DND-41 (cell line): ENCODE measurements around the gene VKORC1L1.

Experiments
- CTCF ChIP-seq: IDR thresholded peaks from 2 replicates; pipeline ENCODE4 v1.5.1; 2012; ENCODE audit warnings: borderline replicate concordance, low read length, moderate library complexity, mild to moderate bottlenecking; ENCODE audit not compliant: poor library complexity, severe bottlenecking; ENCODE audit errors: extremely low read depth
- EZH2 ChIP-seq: IDR thresholded peaks from 3 replicates; pipeline ENCODE4 v1.6.1; 2012; ENCODE audit warnings: borderline replicate concordance, low read depth, mild to moderate bottlenecking, moderate library complexity, low read length, inconsistent platforms; ENCODE audit not compliant: severe bottlenecking

DNA sequence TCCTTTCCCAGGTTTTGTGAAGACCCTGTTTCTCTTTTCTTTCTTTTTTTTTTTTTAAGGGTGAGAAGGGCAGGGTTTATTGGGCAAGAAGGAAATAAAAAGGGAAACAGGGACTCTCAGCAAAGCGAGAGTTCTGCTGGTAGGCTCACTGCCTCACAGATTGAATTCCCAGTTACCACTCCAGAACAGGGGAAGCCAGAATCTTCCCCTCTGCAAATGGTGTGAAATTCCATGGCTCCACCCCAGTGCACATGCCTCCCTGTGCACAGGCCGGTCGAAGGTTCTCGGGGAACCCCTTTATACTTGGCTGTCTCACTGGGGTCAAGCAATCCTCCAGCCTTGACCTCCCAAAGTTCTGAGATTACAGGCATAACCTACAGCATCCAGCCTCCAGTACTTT, 119.7 kb downstream of the VKORC1L1 start:
- no peak for TF ChIP-seq EZH2
- no peak for TF ChIP-seq CTCF
